Caco-2 (cell line): Measurements from ENCODE around the gene BDH1. TPM values are rescaled to one million over a fixed set of nuclear protein-coding genes. Genes with fewer than 3 reads are reported as not detected.
A peak's percentile ranks its signal among the peaks of the same experiment; 100 is the strongest.

Experiments used
- BruUV-seq: library from RNA; stranded (reverse); fragments of 400-500 nt; replicated peaks from 2 replicates; lab custom pipeline; 2021; lab: Mats Ljungman, UMichigan
- CTCF ChIA-PET: fragments of 300-600 bp; sonication (Branson Sonifier 250); formaldehyde crosslinking; loops from one replicate; lab custom pipeline; 2022; ENCODE audit warnings: antibody characterized with exemption; lab: Charles Lee
- POLR2A ChIA-PET: fragments of 300-600 bp; sonication (Branson Sonifier 250); formaldehyde crosslinking; loops from one replicate; lab custom pipeline; 2022; ENCODE audit warnings: antibody characterized with exemption; lab: Charles Lee
- DNase-seq, 2 experiments: peaks; one replicate each; pipeline versions ENCODE4 v3.0.0 to v3.0.0-alpha.2; 2020 to 2022
- H3K27me3 ChIP-seq: replicated peaks from 2 replicates; pipeline ENCODE4 v1.6.0; 2011; ENCODE audit warnings: low read length; ENCODE audit not compliant: control insufficient read depth, insufficient read depth
- H3K36me3 ChIP-seq: 2 replicates; pipeline ENCODE4 v1.5.1; 2011; ENCODE audit warnings: low read length; ENCODE audit not compliant: control insufficient read depth, insufficient read depth
- H3K4me1 ChIP-seq: fragments of 250-450 bp; sonication (Bioruptor Pico); 2 replicates; pipeline ENCODE4 v1.5.1; 2020; ENCODE audit warnings: mild to moderate bottlenecking
- H3K4me3 ChIP-seq: 2 replicates; pipeline ENCODE4 v1.5.1; 2011; ENCODE audit warnings: low read depth, mild to moderate bottlenecking, control low read depth, low read length
- H3K9me3 ChIP-seq: fragments of 250-450 bp; sonication (Bioruptor Pico); 2 replicates; pipeline ENCODE4 v1.5.1; 2020; ENCODE audit warnings: mild to moderate bottlenecking, moderate library complexity
- H3K27ac Mint-ChIP-seq: one replicate; pipeline ENCODE4 v1.8.0; 2022; ENCODE audit warnings: mixed read lengths; ENCODE audit not compliant: unreplicated experiment
- H3K27me3 Mint-ChIP-seq: one replicate; pipeline ENCODE4 v1.8.0; 2022; ENCODE audit warnings: mixed read lengths; ENCODE audit not compliant: insufficient read depth, unreplicated experiment
- H3K36me3 Mint-ChIP-seq: one replicate; pipeline ENCODE4 v1.8.0; 2022; ENCODE audit warnings: mild to moderate bottlenecking, mixed read lengths; ENCODE audit not compliant: insufficient read depth, unreplicated experiment
- H3K4me1 Mint-ChIP-seq: one replicate; pipeline ENCODE4 v1.8.0; 2022; ENCODE audit warnings: low read depth, mixed read lengths; ENCODE audit not compliant: unreplicated experiment
- H3K4me3 Mint-ChIP-seq: one replicate; pipeline ENCODE4 v1.8.0; 2022; ENCODE audit warnings: mild to moderate bottlenecking, moderate library complexity, mixed read lengths; ENCODE audit not compliant: unreplicated experiment
- H3K9me3 Mint-ChIP-seq: one replicate; pipeline ENCODE4 v1.8.0; 2022; ENCODE audit warnings: mixed read lengths; ENCODE audit not compliant: unreplicated experiment
- CTCF ChIP-seq, 2 experiments: fragments of 200-600 bp in 1 of 2; IDR thresholded peaks; 1 replicate in 1 of 2; 2 replicates in 1 of 2; pipeline versions ENCODE4 v1.5.1 to v1.8.0; 2011 to 2022; ENCODE audit warnings: antibody characterized with exemption in 1 of 2, control low read depth in 1 of 2, inconsistent platforms in 1 of 2, low read depth in 1 of 2, low read length in 1 of 2, mild to moderate bottlenecking in 1 of 2, moderate library complexity in 1 of 2; ENCODE audit not compliant: insufficient read depth in 1 of 2, severe bottlenecking in 1 of 2, unreplicated experiment in 1 of 2
- intact Hi-C: fragments of 100-400 bp; cut with micrococcal nuclease; formaldehyde crosslinking; loops from one replicate; pipeline ENCODE4 v1.10.0; 2022; ENCODE audit not compliant: unreplicated experiment
- total RNA-seq: library from RNA; stranded (reverse); gene quantifications from 2 replicates; pipeline ENCODE4 v1.2.3, GENCODE V29; 2022

The BDH1 gene
- total RNA-seq, 1 experiment from 2014 or later: 41.8 TPM

- Mint-ChIP-seq H3K4me1 (peaks cover 50% of the 10 kb centered on the region), H3K27me3 (no peaks in the 10 kb centered on the region), H3K4me3 (no peak overlapping the region), H3K9me3 (peaks cover under 1% of the 10 kb centered on the region), H3K36me3 (no peaks in the 10 kb centered on the region), H3K27ac (no peak overlapping the region)
- no peaks in the 10 kb centered on the region for H3K9me3 ChIP-seq
- peak; percentile 22 to 57 for DNase-seq
- no peak for TF ChIP-seq CTCF (IDR thresholded peaks at IDR 0.05; ENCODE audit: insufficient read depth in 1 of 2, low read depth in 1 of 2, low read length in 1 of 2, severe bottlenecking in 1 of 2, unreplicated experiment in 1 of 2)
- no peaks in the 10 kb centered on the region for H3K36me3 ChIP-seq
- ChIA-PET CTCF (interaction anchor here (1.0 kb wide), 1 partner anchor 15 kb away, joined by 4 read pairs; no protein-coding TSS in a partner anchor), POLR2A (no interaction called here)
- no peaks in the 10 kb centered on the region for H3K27me3 ChIP-seq
- no TSS peak for BruUV-seq
- no peak overlapping the region for H3K4me3 ChIP-seq
- intact Hi-C loops: loop anchor here (5.0 kb wide), 1 partner anchor 33 kb away; no protein-coding TSS in a partner anchor
- H3K4me1 ChIP-seq: peaks cover 57% of the 10 kb centered on the region
These were observed 86.8 kb downstream of the BDH1 start for GRCh38 chr3:197468866-197469382.

GRCh38 chr3:197468167-197468566, 87.6 kb downstream of the BDH1 start:
- Mint-ChIP-seq H3K4me3 (no peak overlapping the region), H3K27me3 (no peaks in the 10 kb centered on the region), H3K9me3 (no peaks in the 10 kb centered on the region), H3K36me3 (no peaks in the 10 kb centered on the region), H3K4me1 (peaks cover 50% of the 10 kb centered on the region), H3K27ac (no peak overlapping the region)
- POLR2A ChIA-PET: no interaction called here
- no peak for DNase-seq
- no peaks in the 10 kb centered on the region for H3K36me3 ChIP-seq
- intact Hi-C loops: loop anchor here (5.0 kb wide), 1 partner anchor 34 kb away; no protein-coding TSS in a partner anchor
- no peaks in the 10 kb centered on the region for H3K9me3 ChIP-seq
- no TSS peak for BruUV-seq
- CTCF ChIA-PET: interaction anchor here (1.0 kb wide), 1 partner anchor 16 kb away, joined by 4 read pairs; no protein-coding TSS in a partner anchor
- TF ChIP-seq CTCF (IDR thresholded peaks at IDR 0.05; ENCODE audit: insufficient read depth in 1 of 2, low read depth in 1 of 2, low read length in 1 of 2, severe bottlenecking in 1 of 2, unreplicated experiment in 1 of 2): no peak
- no peaks in the 10 kb centered on the region for H3K27me3 ChIP-seq
- H3K4me1 ChIP-seq: peaks cover 57% of the 10 kb centered on the region
- H3K4me3 ChIP-seq: no peak overlapping the region

DNA sequence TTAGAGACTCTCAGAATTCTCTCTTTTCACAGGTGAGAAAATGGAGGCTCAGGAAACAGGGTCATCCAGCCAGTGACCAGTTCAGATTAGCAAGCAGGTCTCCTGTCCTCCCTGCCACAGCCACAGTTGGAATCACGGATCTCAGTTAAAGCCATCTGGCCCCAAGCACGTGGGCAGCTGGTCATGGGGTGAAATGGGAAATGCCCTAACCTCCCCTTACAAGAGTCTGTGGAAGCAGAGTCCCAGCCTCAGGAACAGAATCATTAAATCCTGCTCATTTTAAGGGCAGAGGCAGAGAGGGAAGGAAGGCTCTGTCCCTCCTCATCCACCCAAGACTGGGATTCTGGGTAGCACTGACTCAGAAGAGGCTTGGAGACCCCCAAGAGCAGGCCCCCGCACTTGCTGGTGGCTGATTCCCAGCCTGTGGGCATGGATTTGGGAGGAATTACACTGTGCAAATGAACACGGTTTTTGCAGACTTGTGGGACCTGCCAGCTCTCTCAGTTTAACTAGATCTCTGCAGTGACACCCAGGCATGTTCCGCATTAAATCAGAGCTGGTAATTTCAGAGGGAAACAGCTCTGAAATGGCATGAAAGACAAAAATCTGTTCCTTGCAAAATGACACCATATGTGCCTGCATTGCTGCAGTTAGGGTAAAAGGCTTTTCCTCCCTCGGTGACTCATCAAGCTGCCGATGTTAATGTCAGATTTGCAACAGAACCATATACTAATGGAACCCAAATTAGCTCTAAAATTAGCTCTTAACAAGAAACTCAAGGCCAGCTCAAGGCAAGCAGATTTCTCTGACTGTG, 89.0 kb downstream of the BDH1 start:
- DNase-seq: no peak
- Mint-ChIP-seq H3K27ac (no peak overlapping the region), H3K27me3 (no peaks in the 10 kb centered on the region), H3K4me1 (peaks cover 45% of the 10 kb centered on the region), H3K36me3 (no peaks in the 10 kb centered on the region), H3K9me3 (no peaks in the 10 kb centered on the region), H3K4me3 (no peak overlapping the region)
- Histone ChIP-seq H3K27me3 (no peaks in the 10 kb centered on the region), H3K4me3 (no peak overlapping the region), H3K9me3 (no peaks in the 10 kb centered on the region), H3K4me1 (peaks cover 51% of the 10 kb centered on the region), H3K36me3 (no peaks in the 10 kb centered on the region)
- ChIA-PET POLR2A (no interaction called here), CTCF (interaction anchor here (0.6 kb wide), 1 partner anchor 9 kb away, joined by 3 read pairs; no protein-coding TSS in a partner anchor)
- intact Hi-C loops: loop anchor here (5.0 kb wide), 1 partner anchor 36 kb away; no protein-coding TSS in a partner anchor
- TF ChIP-seq CTCF (IDR thresholded peaks at IDR 0.05; ENCODE audit: insufficient read depth in 1 of 2, low read depth in 1 of 2, low read length in 1 of 2, severe bottlenecking in 1 of 2, unreplicated experiment in 1 of 2): no peak
- BruUV-seq: no TSS peak
